ENCODE results near the gene TSPAN18.

TSPAN18 gene

GRCh38 chr11:44784436-44784760, 57.6 kb downstream of the TSPAN18 start:
- TF ChIP-seq CTCF (IDR thresholded peaks at IDR 0.05; ENCODE audit: low read depth, low read length) (no peak), EZH2phosphoT487 (IDR thresholded peaks at IDR 0.05; ENCODE audit: low read depth) (no peak)
- Histone ChIP-seq H3K36me3 (replicated peaks; ENCODE audit: low read depth, low read length) (no peaks in the 10 kb centered on the region), H2AFZ (ENCODE audit: low read depth, low read length) (no peak overlapping the region; the same call in 1 of the 2 replicates), H3K27me3 (ENCODE audit: low read depth, low read length) (peaks cover 4% of the 10 kb centered on the region; the same call in 1 of the 2 replicates), H3K4me1 (ENCODE audit: low read length) (peaks cover 18% of the 10 kb centered on the region; the same call in 1 of the 2 replicates), H3K9me3 (ENCODE audit: insufficient read depth, low read length) (no peaks in the 10 kb centered on the region), H4K20me1 (ENCODE audit: insufficient read depth, low read length) (no peaks in the 10 kb centered on the region), H3K9ac (ENCODE audit: low read length) (no peak overlapping the region), H3K27ac (ENCODE audit: low read length) (no peak overlapping the region), H3K79me2 (ENCODE audit: low read length) (no peaks in the 10 kb centered on the region), H3K4me2 (ENCODE audit: low read length) (peak overlapping the region; percentile 39), H3K4me3 (ENCODE audit: low read length) (peak overlapping the region; percentile 15)

GRCh38 chr11:44784851-44785250, 58.1 kb downstream of the TSPAN18 start:
- no peak overlapping the region for H2AFZ ChIP-seq (ENCODE audit: low read depth, low read length)

GRCh38 chr11:44785856-44786607, 59.3 kb downstream of the TSPAN18 start:
- Histone ChIP-seq H4K20me1 (ENCODE audit: insufficient read depth, low read length) (no peaks in the 10 kb centered on the region), H3K4me2 (ENCODE audit: low read length) (no peak overlapping the region; the same call in 1 of the 2 replicates), H2AFZ (ENCODE audit: low read depth, low read length) (no peak overlapping the region), H3K27me3 (ENCODE audit: low read depth, low read length) (peaks cover 5% of the 10 kb centered on the region; the same call in 1 of the 2 replicates), H3K9me3 (ENCODE audit: insufficient read depth, low read length) (no peaks in the 10 kb centered on the region), H3K36me3 (replicated peaks; ENCODE audit: low read depth, low read length) (no peaks in the 10 kb centered on the region), H3K9ac (ENCODE audit: low read length) (no peak overlapping the region), H3K27ac (ENCODE audit: low read length) (no peak overlapping the region), H3K4me1 (ENCODE audit: low read length) (peaks cover 18% of the 10 kb centered on the region; the same call in 1 of the 2 replicates), H3K79me2 (ENCODE audit: low read length) (no peaks in the 10 kb centered on the region), H3K4me3 (ENCODE audit: low read length) (no peak overlapping the region)
- TF ChIP-seq CTCF (IDR thresholded peaks at IDR 0.05; ENCODE audit: low read depth, low read length) (peak; percentile 37; the same call in 1 of the 2 replicates), EZH2phosphoT487 (IDR thresholded peaks at IDR 0.05; ENCODE audit: low read depth) (no peak)

More at GRCh38 chr11:44784851-44785250, 58.1 kb downstream of the TSPAN18 start:
- Histone ChIP-seq H3K27ac (ENCODE audit: low read length) (no peak overlapping the region), H3K9ac (ENCODE audit: low read length) (no peak overlapping the region), H3K36me3 (replicated peaks; ENCODE audit: low read depth, low read length) (no peaks in the 10 kb centered on the region), H4K20me1 (ENCODE audit: insufficient read depth, low read length) (no peaks in the 10 kb centered on the region), H3K79me2 (ENCODE audit: low read length) (no peaks in the 10 kb centered on the region), H3K27me3 (ENCODE audit: low read depth, low read length) (peaks cover 5% of the 10 kb centered on the region; the same call in 1 of the 2 replicates), H3K9me3 (ENCODE audit: insufficient read depth, low read length) (no peaks in the 10 kb centered on the region), H3K4me1 (ENCODE audit: low read length) (peaks cover 18% of the 10 kb centered on the region; the same call in 1 of the 2 replicates), H3K4me2 (ENCODE audit: low read length) (peak overlapping the region; percentile 39; the same call in 1 of the 2 replicates), H3K4me3 (ENCODE audit: low read length) (no peak overlapping the region)
- TF ChIP-seq CTCF (IDR thresholded peaks at IDR 0.05; ENCODE audit: low read depth, low read length) = no peak
- TF ChIP-seq EZH2phosphoT487 (IDR thresholded peaks at IDR 0.05; ENCODE audit: low read depth) = no peak

GRCh38 chr11:44787070-44787469, 60.3 kb downstream of the TSPAN18 start:
- H2AFZ ChIP-seq (ENCODE audit: low read depth, low read length) = no peak overlapping the region
- no peaks in the 10 kb centered on the region for H3K79me2 ChIP-seq (ENCODE audit: low read length)
- H3K4me3 ChIP-seq (ENCODE audit: low read length) = no peak overlapping the region
- H3K9me3 ChIP-seq (ENCODE audit: insufficient read depth, low read length) = no peaks in the 10 kb centered on the region
- no peak overlapping the region for H3K27ac ChIP-seq (ENCODE audit: low read length)
- peaks cover 18% of the 10 kb centered on the region; the same call in 1 of the 2 replicates for H3K4me1 ChIP-seq (ENCODE audit: low read length)
- no peaks in the 10 kb centered on the region for H3K36me3 ChIP-seq (replicated peaks; ENCODE audit: low read depth, low read length)
- no peak overlapping the region for H3K4me2 ChIP-seq (ENCODE audit: low read length)
- H3K27me3 ChIP-seq (ENCODE audit: low read depth, low read length) = peaks cover 5% of the 10 kb centered on the region; the same call in 1 of the 2 replicates
- no peak overlapping the region for H3K9ac ChIP-seq (ENCODE audit: low read length)
- TF ChIP-seq EZH2phosphoT487 (IDR thresholded peaks at IDR 0.05; ENCODE audit: low read depth) (no peak), CTCF (IDR thresholded peaks at IDR 0.05; ENCODE audit: low read depth, low read length) (no peak)
- no peaks in the 10 kb centered on the region for H4K20me1 ChIP-seq (ENCODE audit: insufficient read depth, low read length)

Data from OCI-LY3 (cell line).